DND-41 (cell line): Measurements from ENCODE around the gene FKBP8.

Experiments
- ATAC-seq: fragments of 200-7000 bp; cut with Tn5 transposase; 3 replicates; pipeline ENCODE4 v1.9.1; 2021; ENCODE audit warnings: low read depth; ENCODE audit not compliant: insufficient read depth
- DNase-seq: peaks from one replicate; pipeline ENCODE4 v3.0.0-alpha.2; 2020
- H2AFZ ChIP-seq: 2 replicates; pipeline ENCODE4 v1.6.0; 2012; ENCODE audit warnings: low read depth, low read length
- H3K27ac ChIP-seq: 2 replicates; pipeline ENCODE4 v1.5.1; 2012; ENCODE audit warnings: low read length, inconsistent platforms
- H3K27me3 ChIP-seq: fragments of 200-600 bp; sonication (generic); 2 replicates; pipeline ENCODE4 v1.6.0; 2012; ENCODE audit warnings: low read length, mild to moderate bottlenecking, inconsistent platforms; ENCODE audit not compliant: insufficient read depth, poor library complexity
- H3K36me3 ChIP-seq: 2 replicates; pipeline ENCODE4 v1.5.1; 2012; ENCODE audit warnings: low read length, inconsistent platforms; ENCODE audit not compliant: insufficient read depth
- H3K4me1 ChIP-seq: 2 replicates; pipeline ENCODE4 v1.5.1; 2012; ENCODE audit warnings: mild to moderate bottlenecking, low read length; ENCODE audit not compliant: insufficient read depth
- H3K4me2 ChIP-seq: 2 replicates; pipeline ENCODE4 v1.6.0; 2012; ENCODE audit warnings: mild to moderate bottlenecking, moderate library complexity, low read length, inconsistent platforms; ENCODE audit not compliant: insufficient read depth
- H3K4me3 ChIP-seq, 2 experiments: fragments of 200-600 bp in 1 of 2; shearing (Covaris generic) in 1 of 2; 2 replicates each; pipeline ENCODE4 v1.5.1; 2012 to 2016; ENCODE audit warnings: inconsistent platforms in 2 of 2, low read length in 2 of 2, mild to moderate bottlenecking in 2 of 2, low read depth in 1 of 2, moderate library complexity in 1 of 2
- H3K79me2 ChIP-seq: 2 replicates; pipeline ENCODE4 v1.6.0; 2012; ENCODE audit warnings: low read length, inconsistent platforms; ENCODE audit not compliant: insufficient read depth
- H3K9ac ChIP-seq: 2 replicates; pipeline ENCODE4 v1.6.0; 2012; ENCODE audit warnings: low read depth, mild to moderate bottlenecking, inconsistent platforms, low read length, moderate library complexity
- H3K9me3 ChIP-seq: 2 replicates; pipeline ENCODE4 v1.5.1; 2012; ENCODE audit warnings: low read length, moderate library complexity, mild to moderate bottlenecking, inconsistent platforms; ENCODE audit not compliant: insufficient read depth, severe bottlenecking
- H4K20me1 ChIP-seq: 2 replicates; pipeline ENCODE4 v1.6.0; 2012; ENCODE audit warnings: low read length; ENCODE audit not compliant: insufficient read depth
- CTCF ChIP-seq: IDR thresholded peaks from 2 replicates; pipeline ENCODE4 v1.5.1; 2012; ENCODE audit warnings: borderline replicate concordance, low read length, moderate library complexity, mild to moderate bottlenecking; ENCODE audit not compliant: poor library complexity, severe bottlenecking; ENCODE audit errors: extremely low read depth
- EZH2 ChIP-seq: IDR thresholded peaks from 3 replicates; pipeline ENCODE4 v1.6.1; 2012; ENCODE audit warnings: borderline replicate concordance, low read depth, mild to moderate bottlenecking, moderate library complexity, low read length, inconsistent platforms; ENCODE audit not compliant: severe bottlenecking

Gene FKBP8

GRCh38 chr19:18536475-18536874, 6.9 kb downstream of the FKBP8 start:
- Histone ChIP-seq H3K27me3 (no peaks in the 10 kb centered on the region), H3K36me3 (peaks cover 80% of the 10 kb centered on the region), H3K4me1 (no peaks in the 10 kb centered on the region; the same call in 1 of the 2 replicates), H3K9me3 (no peaks in the 10 kb centered on the region), H4K20me1 (peaks cover 6% of the 10 kb centered on the region; the same call in 1 of the 2 replicates), H3K27ac (no peak overlapping the region), H2AFZ (no peak overlapping the region), H3K4me2 (no peak overlapping the region), H3K9ac (no peak overlapping the region), H3K4me3 (no peak overlapping the region), H3K79me2 (peaks cover 4% of the 10 kb centered on the region; the same call in 1 of the 2 replicates)
- ATAC-seq (no peak), DNase-seq (no peak)
- TF ChIP-seq CTCF (no peak), EZH2 (no peak)

GRCh38 chr19:18533058-18533457, 10.3 kb downstream of the FKBP8 start:
- Histone ChIP-seq H4K20me1 (peaks cover 6% of the 10 kb centered on the region; the same call in 1 of the 2 replicates), H3K36me3 (peaks cover 54% of the 10 kb centered on the region)

GRCh38 chr19:18532168-18532890, 11.0 kb downstream of the FKBP8 start:
- DNase-seq, result no peak
- Histone ChIP-seq H2AFZ (no peak overlapping the region), H3K4me2 (no peak overlapping the region), H3K36me3 (peaks cover 46% of the 10 kb centered on the region), H3K27me3 (no peaks in the 10 kb centered on the region), H3K9me3 (no peaks in the 10 kb centered on the region), H3K4me1 (no peaks in the 10 kb centered on the region), H3K4me3 (no peak overlapping the region), H3K27ac (no peak overlapping the region), H4K20me1 (peaks cover 6% of the 10 kb centered on the region; the same call in 1 of the 2 replicates), H3K79me2 (no peaks in the 10 kb centered on the region), H3K9ac (no peak overlapping the region)
- no peak for ATAC-seq
- TF ChIP-seq CTCF (no peak), EZH2 (no peak)

More at GRCh38 chr19:18533058-18533457, 10.3 kb downstream of the FKBP8 start:
- Histone ChIP-seq H3K9ac (no peak overlapping the region), H3K4me1 (no peaks in the 10 kb centered on the region), H3K4me3 (no peak overlapping the region), H3K79me2 (no peaks in the 10 kb centered on the region), H3K27me3 (no peaks in the 10 kb centered on the region), H3K4me2 (no peak overlapping the region), H3K27ac (no peak overlapping the region), H2AFZ (no peak overlapping the region), H3K9me3 (no peaks in the 10 kb centered on the region)
- ATAC-seq, result no peak
- DNase-seq, result no peak
- TF ChIP-seq EZH2, result no peak

- no peaks in the 10 kb centered on the region for H3K4me1 ChIP-seq
- no peaks in the 10 kb centered on the region for H3K79me2 ChIP-seq
- TF ChIP-seq CTCF (no peak), EZH2 (no peak)
- H3K9ac ChIP-seq, result no peak overlapping the region
- no peaks in the 10 kb centered on the region for H3K9me3 ChIP-seq
- H3K4me3 ChIP-seq, result no peak overlapping the region
- no peak for ATAC-seq
- no peak overlapping the region for H3K27ac ChIP-seq
- no peak overlapping the region for H3K4me2 ChIP-seq
- no peak overlapping the region for H2AFZ ChIP-seq
- peaks cover 38% of the 10 kb centered on the region for H3K36me3 ChIP-seq
- H3K27me3 ChIP-seq, result no peaks in the 10 kb centered on the region
- H4K20me1 ChIP-seq, result peaks cover 6% of the 10 kb centered on the region; the same call in 1 of the 2 replicates
- DNase-seq, result no peak
These were observed 11.9 kb downstream of the FKBP8 start for GRCh38 chr19:18531485-18531884.
